ENCODE measurements around the gene FBXO7.
A peak's percentile ranks its signal among the peaks of the same experiment; 100 is the strongest.

Gene FBXO7

GRCh38 chr22:32492111-32492510 is 17.5 kb downstream of the FBXO7 start:
- DNase-seq, result no peak

GRCh38 chr22:32493551-32493950 is 18.9 kb downstream of the FBXO7 start:
- no peak for DNase-seq

GRCh38 chr22:32494971-32495370 is 20.4 kb downstream of the FBXO7 start:
- DNase-seq, result no peak

GRCh38 chr22:32499666-32500065 is 25.1 kb downstream of the FBXO7 start:
- no peak for DNase-seq

GRCh38 chr22:32501836-32502752 is 27.5 kb downstream of the FBXO7 start:
- DNase-seq, result no peak

- DNase-seq, result no peak
Measured at GRCh38 chr22:32509045-32509444, 34.4 kb downstream of the FBXO7 start.

GRCh38 chr22:32511274-32511673 is 36.7 kb downstream of the FBXO7 start:
- DNase-seq, result no peak

GRCh38 chr22:32511776-32512175 is 37.2 kb downstream of the FBXO7 start:
- DNase-seq, result no peak

- DNase-seq, result no peak
Measured at GRCh38 chr22:32512267-32512982, 37.8 kb downstream of the FBXO7 start.

- DNase-seq, result no peak
Measured at GRCh38 chr22:32515084-32515483, 40.5 kb downstream of the FBXO7 start.

GRCh38 chr22:32517488-32517887 is 42.9 kb downstream of the FBXO7 start:
- DNase-seq, result no peak

GRCh38 chr22:32517921-32518320 is 43.3 kb downstream of the FBXO7 start:
- DNase-seq, result no peak

GRCh38 chr22:32518381-32518780 is 43.8 kb downstream of the FBXO7 start:
- no peak for DNase-seq

GRCh38 chr22:32518848-32519247 is 44.2 kb downstream of the FBXO7 start:
- DNase-seq, result no peak

- no peak for DNase-seq
Measured at GRCh38 chr22:32520612-32521011, 46.0 kb downstream of the FBXO7 start.

GRCh38 chr22:32522237-32522636 is 47.6 kb downstream of the FBXO7 start:
- DNase-seq, result no peak

GRCh38 chr22:32527756-32528155 is 53.1 kb downstream of the FBXO7 start:
- no peak for DNase-seq

GRCh38 chr22:32528316-32528715 is 53.7 kb downstream of the FBXO7 start:
- no peak for DNase-seq

GRCh38 chr22:32528984-32529982 is 54.7 kb downstream of the FBXO7 start:
- peak; percentile 23 for DNase-seq

- DNase-seq, result no peak
Measured at GRCh38 chr22:32531228-32531627, 56.6 kb downstream of the FBXO7 start.

GRCh38 chr22:32531931-32532819 is 57.6 kb downstream of the FBXO7 start:
- DNase-seq, result peak; percentile 15

GRCh38 chr22:32532820-32533128 is 58.2 kb downstream of the FBXO7 start:
- DNase-seq, result no peak

Measured in kidney glomerular epithelial cell (primary cell).